ENCODE results near the gene SLC41A2. TPM values are rescaled to one million over a fixed set of nuclear protein-coding genes. Genes with fewer than 3 reads are reported as not detected.

The SLC41A2 gene
- total and polyA plus RNA-seq, 9 of the 15 experiments (the other 6 are each of a cell fraction or from before 2014, with no cell fraction given): 0.01 to 0.89 (median 0.16) TPM; not detected in 1

DNA sequence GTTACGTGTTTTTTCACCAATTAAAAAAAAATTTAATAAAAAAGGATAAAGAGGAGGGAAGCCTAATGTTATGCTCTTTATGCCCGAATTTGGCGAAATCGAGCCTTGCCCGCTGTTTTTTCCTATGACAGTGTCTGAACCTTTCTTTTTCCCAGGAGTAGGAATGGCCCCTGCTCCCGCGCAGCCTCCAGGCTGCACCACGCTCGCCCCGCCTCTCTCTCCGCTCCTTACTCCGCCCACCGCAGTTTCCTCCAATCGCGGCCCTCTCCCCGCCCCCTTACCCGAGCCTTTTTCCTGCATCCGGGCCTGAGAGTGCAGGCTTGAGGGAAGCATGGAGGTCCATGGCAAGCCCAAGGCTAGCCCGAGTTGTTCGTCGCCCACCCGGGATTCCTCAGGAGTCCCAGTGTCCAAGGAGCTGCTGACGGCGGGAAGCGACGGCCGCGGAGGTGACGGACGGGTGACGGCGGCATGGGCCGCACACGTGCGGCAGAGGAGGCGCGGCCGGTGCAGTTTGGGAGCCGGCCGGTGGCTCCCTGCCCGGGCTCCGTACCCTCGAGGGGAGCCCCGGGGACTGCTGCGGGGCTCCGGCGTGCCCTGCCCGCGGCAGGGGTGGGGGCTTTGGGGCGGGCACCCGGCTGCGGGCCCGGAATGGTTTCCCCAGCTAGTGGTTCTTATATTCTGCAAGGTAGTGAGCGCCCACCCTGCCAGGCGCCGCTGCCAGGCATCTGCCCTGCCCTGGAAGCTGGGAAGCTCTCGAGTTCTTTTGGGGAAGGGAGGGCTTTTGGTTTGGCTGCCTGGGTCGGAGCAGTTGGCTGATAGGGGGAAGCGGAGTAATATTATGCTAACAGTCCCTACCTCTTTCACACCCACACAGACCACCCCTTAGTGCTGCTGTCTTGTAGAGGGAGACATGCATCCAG lies 28.2 kb upstream of the SLC41A2 start, which contains the start of gene NOPCHAP1 (continued):
- TF ChIP-seq, protein P1, sequence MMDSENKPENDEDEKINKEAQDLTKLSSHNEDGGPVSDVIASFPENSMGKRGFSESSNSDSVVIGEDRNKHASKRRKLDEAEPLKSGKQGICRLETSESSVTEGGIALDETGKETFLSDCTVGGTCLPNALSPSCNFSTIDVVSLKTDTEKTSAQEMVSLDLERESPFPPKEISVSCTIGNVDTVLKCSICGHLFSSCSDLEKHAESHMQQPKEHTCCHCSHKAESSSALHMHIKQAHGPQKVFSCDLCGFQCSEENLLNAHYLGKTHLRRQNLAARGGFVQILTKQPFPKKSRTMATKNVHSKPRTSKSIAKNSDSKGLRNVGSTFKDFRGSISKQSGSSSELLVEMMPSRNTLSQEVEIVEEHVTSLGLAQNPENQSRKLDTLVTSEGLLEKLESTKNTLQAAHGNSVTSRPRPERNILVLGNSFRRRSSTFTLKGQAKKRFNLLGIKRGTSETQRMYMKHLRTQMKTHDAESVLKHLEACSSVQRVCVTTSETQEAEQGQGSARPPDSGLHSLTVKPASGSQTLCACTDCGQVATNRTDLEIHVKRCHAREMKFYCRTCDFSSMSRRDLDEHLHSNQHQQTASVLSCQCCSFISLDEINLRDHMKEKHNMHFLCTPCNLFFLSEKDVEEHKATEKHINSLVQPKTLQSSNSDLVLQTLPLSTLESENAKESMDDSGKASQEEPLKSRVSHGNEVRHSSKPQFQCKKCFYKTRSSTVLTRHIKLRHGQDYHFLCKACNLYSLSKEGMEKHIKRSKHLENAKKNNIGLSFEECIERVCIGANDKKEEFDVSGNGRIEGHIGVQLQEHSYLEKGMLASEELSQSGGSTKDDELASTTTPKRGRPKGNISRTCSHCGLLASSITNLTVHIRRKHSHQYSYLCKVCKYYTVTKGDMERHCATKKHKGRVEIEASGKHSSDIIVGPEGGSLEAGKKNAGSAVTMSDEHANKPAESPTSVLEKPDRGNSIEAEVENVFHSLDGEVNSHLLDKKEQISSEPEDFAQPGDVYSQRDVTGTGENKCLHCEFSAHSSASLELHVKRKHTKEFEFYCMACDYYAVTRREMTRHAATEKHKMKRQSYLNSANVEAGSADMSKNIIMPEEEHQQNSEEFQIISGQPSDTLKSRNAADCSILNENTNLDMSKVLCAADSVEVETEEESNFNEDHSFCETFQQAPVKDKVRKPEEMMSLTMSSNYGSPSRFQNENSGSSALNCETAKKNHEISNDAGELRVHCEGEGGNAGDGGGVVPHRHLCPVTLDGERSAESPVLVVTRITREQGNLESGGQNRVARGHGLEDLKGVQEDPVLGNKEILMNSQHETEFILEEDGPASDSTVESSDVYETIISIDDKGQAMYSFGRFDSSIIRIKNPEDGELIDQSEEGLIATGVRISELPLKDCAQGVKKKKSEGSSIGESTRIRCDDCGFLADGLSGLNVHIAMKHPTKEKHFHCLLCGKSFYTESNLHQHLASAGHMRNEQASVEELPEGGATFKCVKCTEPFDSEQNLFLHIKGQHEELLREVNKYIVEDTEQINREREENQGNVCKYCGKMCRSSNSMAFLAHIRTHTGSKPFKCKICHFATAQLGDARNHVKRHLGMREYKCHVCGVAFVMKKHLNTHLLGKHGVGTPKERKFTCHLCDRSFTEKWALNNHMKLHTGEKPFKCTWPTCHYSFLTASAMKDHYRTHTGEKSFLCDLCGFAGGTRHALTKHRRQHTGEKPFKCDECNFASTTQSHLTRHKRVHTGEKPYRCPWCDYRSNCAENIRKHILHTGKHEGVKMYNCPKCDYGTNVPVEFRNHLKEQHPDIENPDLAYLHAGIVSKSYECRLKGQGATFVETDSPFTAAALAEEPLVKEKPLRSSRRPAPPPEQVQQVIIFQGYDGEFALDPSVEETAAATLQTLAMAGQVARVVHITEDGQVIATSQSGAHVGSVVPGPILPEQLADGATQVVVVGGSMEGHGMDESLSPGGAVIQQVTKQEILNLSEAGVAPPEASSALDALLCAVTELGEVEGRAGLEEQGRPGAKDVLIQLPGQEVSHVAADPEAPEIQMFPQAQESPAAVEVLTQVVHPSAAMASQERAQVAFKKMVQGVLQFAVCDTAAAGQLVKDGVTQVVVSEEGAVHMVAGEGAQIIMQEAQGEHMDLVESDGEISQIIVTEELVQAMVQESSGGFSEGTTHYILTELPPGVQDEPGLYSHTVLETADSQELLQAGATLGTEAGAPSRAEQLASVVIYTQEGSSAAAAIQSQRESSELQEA (IDR thresholded peaks at IDR 0.05; ENCODE audit: low read depth): 0 out of 2 replicates have a peak, but pooled peaks have one; percentile 17
- TF ChIP-seq, protein P2, sequence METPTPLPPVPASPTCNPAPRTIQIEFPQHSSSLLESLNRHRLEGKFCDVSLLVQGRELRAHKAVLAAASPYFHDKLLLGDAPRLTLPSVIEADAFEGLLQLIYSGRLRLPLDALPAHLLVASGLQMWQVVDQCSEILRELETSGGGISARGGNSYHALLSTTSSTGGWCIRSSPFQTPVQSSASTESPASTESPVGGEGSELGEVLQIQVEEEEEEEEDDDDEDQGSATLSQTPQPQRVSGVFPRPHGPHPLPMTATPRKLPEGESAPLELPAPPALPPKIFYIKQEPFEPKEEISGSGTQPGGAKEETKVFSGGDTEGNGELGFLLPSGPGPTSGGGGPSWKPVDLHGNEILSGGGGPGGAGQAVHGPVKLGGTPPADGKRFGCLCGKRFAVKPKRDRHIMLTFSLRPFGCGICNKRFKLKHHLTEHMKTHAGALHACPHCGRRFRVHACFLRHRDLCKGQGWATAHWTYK (CRISPR knock-in tag; IDR thresholded peaks at IDR 0.05): 0 out of 2 replicates have a peak, but pooled peaks have one; percentile 69
- TF ChIP-seq PHF20 (IDR thresholded peaks at IDR 0.05; ENCODE audit: partially characterized antibody): peak; percentile 77
- 0 out of 2 replicates have a peak, but pooled peaks have one; percentile 40 for TF ChIP-seq MTA3 (IDR thresholded peaks at IDR 0.05; ENCODE audit: borderline replicate concordance)
- TF ChIP-seq ZNF253 (CRISPR knock-in tag; conservative IDR thresholded peaks at IDR 0.05): no peak
- TF ChIP-seq CREM (IDR thresholded peaks at IDR 0.05; ENCODE audit: low read depth): 0 out of 2 replicates have a peak, but pooled peaks have one; percentile 41
- TF ChIP-seq, protein P3, sequence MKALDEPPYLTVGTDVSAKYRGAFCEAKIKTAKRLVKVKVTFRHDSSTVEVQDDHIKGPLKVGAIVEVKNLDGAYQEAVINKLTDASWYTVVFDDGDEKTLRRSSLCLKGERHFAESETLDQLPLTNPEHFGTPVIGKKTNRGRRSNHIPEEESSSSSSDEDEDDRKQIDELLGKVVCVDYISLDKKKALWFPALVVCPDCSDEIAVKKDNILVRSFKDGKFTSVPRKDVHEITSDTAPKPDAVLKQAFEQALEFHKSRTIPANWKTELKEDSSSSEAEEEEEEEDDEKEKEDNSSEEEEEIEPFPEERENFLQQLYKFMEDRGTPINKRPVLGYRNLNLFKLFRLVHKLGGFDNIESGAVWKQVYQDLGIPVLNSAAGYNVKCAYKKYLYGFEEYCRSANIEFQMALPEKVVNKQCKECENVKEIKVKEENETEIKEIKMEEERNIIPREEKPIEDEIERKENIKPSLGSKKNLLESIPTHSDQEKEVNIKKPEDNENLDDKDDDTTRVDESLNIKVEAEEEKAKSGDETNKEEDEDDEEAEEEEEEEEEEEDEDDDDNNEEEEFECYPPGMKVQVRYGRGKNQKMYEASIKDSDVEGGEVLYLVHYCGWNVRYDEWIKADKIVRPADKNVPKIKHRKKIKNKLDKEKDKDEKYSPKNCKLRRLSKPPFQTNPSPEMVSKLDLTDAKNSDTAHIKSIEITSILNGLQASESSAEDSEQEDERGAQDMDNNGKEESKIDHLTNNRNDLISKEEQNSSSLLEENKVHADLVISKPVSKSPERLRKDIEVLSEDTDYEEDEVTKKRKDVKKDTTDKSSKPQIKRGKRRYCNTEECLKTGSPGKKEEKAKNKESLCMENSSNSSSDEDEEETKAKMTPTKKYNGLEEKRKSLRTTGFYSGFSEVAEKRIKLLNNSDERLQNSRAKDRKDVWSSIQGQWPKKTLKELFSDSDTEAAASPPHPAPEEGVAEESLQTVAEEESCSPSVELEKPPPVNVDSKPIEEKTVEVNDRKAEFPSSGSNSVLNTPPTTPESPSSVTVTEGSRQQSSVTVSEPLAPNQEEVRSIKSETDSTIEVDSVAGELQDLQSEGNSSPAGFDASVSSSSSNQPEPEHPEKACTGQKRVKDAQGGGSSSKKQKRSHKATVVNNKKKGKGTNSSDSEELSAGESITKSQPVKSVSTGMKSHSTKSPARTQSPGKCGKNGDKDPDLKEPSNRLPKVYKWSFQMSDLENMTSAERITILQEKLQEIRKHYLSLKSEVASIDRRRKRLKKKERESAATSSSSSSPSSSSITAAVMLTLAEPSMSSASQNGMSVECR (CRISPR knock-in tag; IDR thresholded peaks at IDR 0.05): peak; percentile 97
- peak; percentile 91 for TF ChIP-seq RBFOX2 (IDR thresholded peaks at IDR 0.05; ENCODE audit: low read depth, low read length)
- TF ChIP-seq HDAC2 (IDR thresholded peaks at IDR 0.05): peak; percentile 41; the same call in 1 of the 2 replicates
- TF ChIP-seq RBBP5 (IDR thresholded peaks at IDR 0.05; ENCODE audit: borderline replicate concordance, insufficient read depth, low read length, poor library complexity, severe bottlenecking): peak; percentile 95
- 0 out of 2 replicates have a peak, but pooled peaks have one; percentile 15 for TF ChIP-seq SMAD3 (CRISPR knock-in tag; conservative IDR thresholded peaks at IDR 0.05)
- no peak for TF ChIP-seq BDP1 (IDR thresholded peaks at IDR 0.05; ENCODE audit: insufficient read depth, insufficient read length)

Data from K562 (cell line).